Measurements from ENCODE around the gene LDHB.

GRCh38 chr12:21618566-21618965, 39.1 kb downstream of the LDHB start:
- no peak for TF ChIP-seq EP300 (IDR thresholded peaks at IDR 0.05; ENCODE audit: borderline replicate concordance)
- no peak for TF ChIP-seq CEBPB (IDR thresholded peaks at IDR 0.05)
- TF ChIP-seq NFIC (IDR thresholded peaks at IDR 0.05): no peak
- no peak for TF ChIP-seq REST (IDR thresholded peaks at IDR 0.05; ENCODE audit: low read depth)
